ENCODE measurements around the gene MGME1. TPM values are rescaled to one million over a fixed set of nuclear protein-coding genes. Genes with fewer than 3 reads are reported as not detected.

The MGME1 gene
- total and polyA plus RNA-seq, 4 donors, result 10.1 to 19.1 (median 11.5) TPM

- no peak overlapping the region for H3K4me3 ChIP-seq
- WGBS, 2 donors, result 83 to 89% methylated on average over 7 of the region's 7 CpGs
- TF ChIP-seq CTCF (IDR thresholded peaks at IDR 0.05; ENCODE audit: control extremely low read depth, extremely low read depth), result no peak
- DNase-seq (no peak), ATAC-seq (ENCODE audit: insufficient read depth, low FRiP score) (no peak)
- no peak overlapping the region for H3K27ac ChIP-seq (ENCODE audit: low read depth in 1 of 2, low read length in 1 of 2)
- H3K36me3 ChIP-seq (ENCODE audit: control insufficient read depth in 4 of 4, insufficient read depth in 4 of 4, low read length in 4 of 4), result no peaks in the 10 kb centered on the region
- no peaks in the 10 kb centered on the region for H3K9me3 ChIP-seq (ENCODE audit: control insufficient read depth in 4 of 4, insufficient read depth in 3 of 4, low read length in 3 of 4)
- no peaks in the 10 kb centered on the region for H3K27me3 ChIP-seq (ENCODE audit: control insufficient read depth in 3 of 3, insufficient read depth in 3 of 3, low read length in 2 of 3)
- H3K4me1 ChIP-seq (ENCODE audit: control insufficient read depth in 5 of 5, insufficient read depth in 5 of 5, low read length in 5 of 5), result peaks cover 0 to 20% (median 7%) of the 10 kb centered on the region in 5 donors
- no peak overlapping the region for H3K9ac ChIP-seq (ENCODE audit: insufficient read depth in 1 of 2, low read length in 2 of 2)
Observed at GRCh38 chr20:18009116-18009515, 40.3 kb downstream of the MGME1 start.

GRCh38 chr20:18011482-18011881 lies 42.7 kb downstream of the MGME1 start:
- Histone ChIP-seq H3K4me1 (ENCODE audit: control insufficient read depth in 5 of 5, insufficient read depth in 5 of 5, low read length in 5 of 5) (peaks cover 0 to 12% (median 0%) of the 10 kb centered on the region in 5 donors), H3K4me3 (no peak overlapping the region), H3K9ac (ENCODE audit: insufficient read depth in 1 of 2, low read length in 2 of 2) (no peak overlapping the region), H3K27ac (ENCODE audit: low read depth in 1 of 2, low read length in 1 of 2) (no peak overlapping the region), H3K27me3 (ENCODE audit: control insufficient read depth in 3 of 3, insufficient read depth in 3 of 3, low read length in 2 of 3) (no peaks in the 10 kb centered on the region), H3K36me3 (ENCODE audit: control insufficient read depth in 4 of 4, insufficient read depth in 4 of 4, low read length in 4 of 4) (no peaks in the 10 kb centered on the region), H3K9me3 (ENCODE audit: control insufficient read depth in 4 of 4, insufficient read depth in 3 of 4, low read length in 3 of 4) (no peaks in the 10 kb centered on the region)
- DNase-seq, result no peak
- no peak for ATAC-seq (ENCODE audit: insufficient read depth, low FRiP score)
- 90 to 91% methylated on average over 14 of the region's 14 CpGs for WGBS, 2 donors
- no peak for TF ChIP-seq CTCF (IDR thresholded peaks at IDR 0.05; ENCODE audit: control extremely low read depth, extremely low read depth)

- DNase-seq, result no peak
Observed at GRCh38 chr20:18011951-18012645, 43.3 kb downstream of the MGME1 start.

More at GRCh38 chr20:18011951-18012645, 43.3 kb downstream of the MGME1 start:
- H3K9me3 ChIP-seq (ENCODE audit: control insufficient read depth in 4 of 4, insufficient read depth in 3 of 4, low read length in 3 of 4), result no peaks in the 10 kb centered on the region
- no peak for ATAC-seq (ENCODE audit: insufficient read depth, low FRiP score)
- H3K27me3 ChIP-seq (ENCODE audit: control insufficient read depth in 3 of 3, insufficient read depth in 3 of 3, low read length in 2 of 3), result no peaks in the 10 kb centered on the region
- peaks cover 0 to 12% (median 0%) of the 10 kb centered on the region in 5 donors for H3K4me1 ChIP-seq (ENCODE audit: control insufficient read depth in 5 of 5, insufficient read depth in 5 of 5, low read length in 5 of 5)
- no peak overlapping the region for H3K9ac ChIP-seq (ENCODE audit: insufficient read depth in 1 of 2, low read length in 2 of 2)
- TF ChIP-seq CTCF (IDR thresholded peaks at IDR 0.05; ENCODE audit: control extremely low read depth, extremely low read depth), result no peak
- 90 to 93% methylated on average over 21 of the region's 21 CpGs for whole genome bisulfite sequencing, 2 donors
- no peak overlapping the region for H3K4me3 ChIP-seq
- H3K36me3 ChIP-seq (ENCODE audit: control insufficient read depth in 4 of 4, insufficient read depth in 4 of 4, low read length in 4 of 4), result no peaks in the 10 kb centered on the region
- H3K27ac ChIP-seq (ENCODE audit: low read depth in 1 of 2, low read length in 1 of 2), result no peak overlapping the region

Measured in lung (tissue), 12 donors.